HepG2 (cell line): ENCODE measurements around the gene QDPR. TPM values are rescaled to one million over a fixed set of nuclear protein-coding genes. Genes with fewer than 3 reads are reported as not detected.
A peak's percentile ranks its signal among the peaks of the same experiment; 100 is the strongest.

Experiments used
- ARNT ChIP-seq: fragments of 450-650 bp; IDR thresholded peaks from 2 replicates; pipeline ENCODE4 v1.6.1; 2017
- BORCS8-MEF2B ChIP-seq: sonication (generic); formaldehyde crosslinking; IDR thresholded peaks from 2 replicates; pipeline ENCODE4 v1.8.0; 2022; ENCODE audit warnings: mild to moderate bottlenecking, missing genetic modification reagents
- CENPX ChIP-seq: sonication (generic); formaldehyde crosslinking; IDR thresholded peaks from 2 replicates; pipeline ENCODE4 v1.9.0; 2021; ENCODE audit warnings: mild to moderate bottlenecking, missing genetic modification reagents, moderate library complexity
- DR1 ChIP-seq: sonication (generic); formaldehyde crosslinking; IDR thresholded peaks from 2 replicates; pipeline ENCODE4 v1.8.0; 2021; ENCODE audit warnings: mild to moderate bottlenecking, missing genetic modification reagents, inconsistent platforms
- FIP1L1 ChIP-seq: fragments of 200-400 bp; formaldehyde crosslinking; IDR thresholded peaks from 2 replicates; pipeline ENCODE4 v1.6.1; 2018; ENCODE audit warnings: low read depth, mild to moderate bottlenecking, low read length, moderate library complexity, borderline replicate concordance; ENCODE audit not compliant: insufficient read depth
- HINFP ChIP-seq: sonication (generic); formaldehyde crosslinking; IDR thresholded peaks from 2 replicates; pipeline ENCODE4 v1.4.0; 2020; ENCODE audit warnings: low read depth, mild to moderate bottlenecking, missing genetic modification reagents
- HOXA5 ChIP-seq: sonication (generic); formaldehyde crosslinking; IDR thresholded peaks from 2 replicates; pipeline ENCODE4 v1.4.0; 2020; ENCODE audit warnings: missing genetic modification reagents
- HOXA9 ChIP-seq: sonication (generic); formaldehyde crosslinking; IDR thresholded peaks from 2 replicates; pipeline ENCODE4 v1.8.1; 2022; ENCODE audit warnings: missing genetic modification reagents, mild to moderate bottlenecking, moderate library complexity, borderline replicate concordance
- MLX ChIP-seq: IDR thresholded peaks from 2 replicates; pipeline ENCODE4 v1.6.1; 2016
- NFATC3 ChIP-seq: sonication (generic); formaldehyde crosslinking; IDR thresholded peaks from 2 replicates; pipeline ENCODE4 v1.5.1; 2020; ENCODE audit warnings: mild to moderate bottlenecking, missing genetic modification reagents
- SRSF1 ChIP-seq: fragments of 200-400 bp; formaldehyde crosslinking; optimal IDR thresholded peaks from 2 replicates; pipeline ENCODE3; 2017; ENCODE audit warnings: mild to moderate bottlenecking, low read depth, low read length, moderate library complexity
- ZNF10 ChIP-seq: sonication (generic); formaldehyde crosslinking; IDR thresholded peaks from 2 replicates; pipeline ENCODE4 v1.4.0; 2020; ENCODE audit warnings: mild to moderate bottlenecking, low read depth, missing genetic modification reagents, borderline replicate concordance
- ZNF180 ChIP-seq: sonication (generic); formaldehyde crosslinking; IDR thresholded peaks from 2 replicates; pipeline ENCODE4 v1.4.0; 2020; ENCODE audit warnings: low read depth, missing genetic modification reagents, borderline replicate concordance
- ZNF446 ChIP-seq: sonication (generic); formaldehyde crosslinking; IDR thresholded peaks from 2 replicates; pipeline ENCODE4 v1.5.0; 2020; ENCODE audit warnings: mild to moderate bottlenecking, missing genetic modification reagents
- ZNF543 ChIP-seq: sonication (generic); formaldehyde crosslinking; IDR thresholded peaks from 2 replicates; pipeline ENCODE4 v1.4.0; 2020; ENCODE audit warnings: mild to moderate bottlenecking, missing genetic modification reagents
- ZNF558 ChIP-seq: sonication (generic); formaldehyde crosslinking; IDR thresholded peaks from 2 replicates; pipeline ENCODE4 v1.9.0; 2022; ENCODE audit warnings: mild to moderate bottlenecking, missing genetic modification reagents, borderline replicate concordance
- ZNF629 ChIP-seq: sonication (generic); formaldehyde crosslinking; conservative IDR thresholded peaks from 2 replicates; pipeline ENCODE4 v1.5.0; 2020; ENCODE audit warnings: missing genetic modification reagents
- ZSCAN9 ChIP-seq: IDR thresholded peaks from 2 replicates; pipeline ENCODE4 v1.6.1; 2016; ENCODE audit warnings: borderline replicate concordance
- polyA plus RNA-seq, 8 experiments: library from polyadenylated mRNA; depleted of rRNA in 3 of 8; stranded (reverse) in 7 of 8; unstranded in 1 of 8; fragments of >200 nt; fragmentation: Illumina TruSeq in 4 of 8; extraction: Trizol in 4 of 8; gene quantifications; 2 replicates each; pipeline versions ENCODE4 v1.2.1 to v1.2.3, GENCODE V29; 2011 to 2016; ENCODE audit warnings: low read depth in 4 of 8, missing spikeins in 1 of 8, mixed read lengths in 1 of 8; ENCODE audit not compliant: insufficient read depth in 1 of 8
- total RNA-seq, 5 experiments: library from RNA; depleted of rRNA; stranded (reverse); fragments of >200 nt; fragmentation: Illumina TruSeq; extraction: Trizol; gene quantifications; 2 replicates each; pipeline ENCODE4 v1.2.3, GENCODE V29; 2016; ENCODE audit warnings: low read depth in 1 of 5
- TF ChIP-seq, protein P1 (sequence below): sonication (generic); formaldehyde crosslinking; IDR thresholded peaks from 2 replicates; pipeline ENCODE4 v1.4.0; 2020; ENCODE audit warnings: missing genetic modification reagents, borderline replicate concordance
- TF ChIP-seq, protein P2 (sequence below): sonication (generic); formaldehyde crosslinking; IDR thresholded peaks from 2 replicates; pipeline ENCODE4 v1.8.1; 2023; ENCODE audit warnings: missing genetic modification reagents, inconsistent platforms, borderline replicate concordance
- TF ChIP-seq, protein P3 (sequence below): sonication (generic); formaldehyde crosslinking; IDR thresholded peaks from 2 replicates; pipeline ENCODE4 v1.5.0; 2020; ENCODE audit warnings: missing genetic modification reagents, mild to moderate bottlenecking, borderline replicate concordance

QDPR gene
- total and polyA plus RNA-seq, 2 of the 13 experiments (the other 11 are each of a cell fraction or from before 2014, with no cell fraction given) = 9.9 to 95.5 TPM

DNA sequence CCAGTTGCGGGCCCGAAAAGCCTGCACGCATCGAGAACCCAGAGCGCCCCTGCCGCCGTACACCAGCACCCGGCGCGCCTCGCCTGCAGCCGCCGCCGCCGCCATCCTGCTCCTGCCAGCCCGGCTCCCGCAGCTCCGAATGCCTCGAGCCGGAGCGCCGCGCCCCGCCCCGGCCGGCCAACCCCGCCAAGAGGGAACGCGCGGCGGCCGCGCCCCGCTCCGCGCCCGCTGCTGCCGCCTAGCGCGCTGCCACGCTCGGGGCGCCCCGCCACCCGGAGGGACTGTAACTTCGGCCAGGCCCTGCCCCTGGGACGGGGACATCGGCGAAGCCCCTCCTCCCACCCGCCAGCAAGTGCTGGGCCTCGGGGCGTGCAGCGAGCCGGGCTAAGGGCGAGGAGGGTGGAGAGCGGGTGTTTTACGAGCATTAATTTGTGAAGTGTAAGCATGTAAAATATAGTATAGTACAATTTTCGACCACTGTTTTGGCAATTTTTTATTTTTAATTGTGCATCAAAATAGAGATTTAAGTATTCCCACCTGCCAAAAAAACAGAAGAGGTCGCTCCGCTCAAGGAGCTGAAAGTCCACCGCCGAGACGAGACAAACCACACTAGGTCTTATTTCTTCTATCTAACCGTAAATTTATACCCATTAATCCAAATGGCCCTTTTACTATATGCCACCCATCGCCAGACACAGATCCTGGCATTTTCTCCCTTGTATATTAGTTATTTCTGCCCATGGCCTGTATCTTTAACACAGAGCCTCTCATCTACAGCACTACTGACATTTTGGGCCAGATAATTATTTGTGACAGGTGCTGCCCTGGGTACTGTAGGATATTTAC lies at the start of gene QDPR (continued):
- TF ChIP-seq ZNF180 = no peak
- no peak for TF ChIP-seq MLX (CRISPR knock-in tag)
- TF ChIP-seq NFATC3 (CRISPR knock-in tag) = no peak
- TF ChIP-seq ZNF446 (CRISPR knock-in tag) = no peak
- TF ChIP-seq FIP1L1 = no peak
- TF ChIP-seq HINFP (CRISPR knock-in tag) = no peak
- TF ChIP-seq HOXA5 (CRISPR knock-in tag) = no peak
- no peak for TF ChIP-seq DR1
- no peak for TF ChIP-seq ZNF629
- TF ChIP-seq ZNF558 (CRISPR knock-in tag) = no peak
- peak; percentile 31; the same call in 1 of the 2 replicates for TF ChIP-seq BORCS8-MEF2B (CRISPR knock-in tag)
- TF ChIP-seq ZSCAN9 (CRISPR knock-in tag) = no peak
- TF ChIP-seq SRSF1 = no peak
- TF ChIP-seq, protein P1, sequence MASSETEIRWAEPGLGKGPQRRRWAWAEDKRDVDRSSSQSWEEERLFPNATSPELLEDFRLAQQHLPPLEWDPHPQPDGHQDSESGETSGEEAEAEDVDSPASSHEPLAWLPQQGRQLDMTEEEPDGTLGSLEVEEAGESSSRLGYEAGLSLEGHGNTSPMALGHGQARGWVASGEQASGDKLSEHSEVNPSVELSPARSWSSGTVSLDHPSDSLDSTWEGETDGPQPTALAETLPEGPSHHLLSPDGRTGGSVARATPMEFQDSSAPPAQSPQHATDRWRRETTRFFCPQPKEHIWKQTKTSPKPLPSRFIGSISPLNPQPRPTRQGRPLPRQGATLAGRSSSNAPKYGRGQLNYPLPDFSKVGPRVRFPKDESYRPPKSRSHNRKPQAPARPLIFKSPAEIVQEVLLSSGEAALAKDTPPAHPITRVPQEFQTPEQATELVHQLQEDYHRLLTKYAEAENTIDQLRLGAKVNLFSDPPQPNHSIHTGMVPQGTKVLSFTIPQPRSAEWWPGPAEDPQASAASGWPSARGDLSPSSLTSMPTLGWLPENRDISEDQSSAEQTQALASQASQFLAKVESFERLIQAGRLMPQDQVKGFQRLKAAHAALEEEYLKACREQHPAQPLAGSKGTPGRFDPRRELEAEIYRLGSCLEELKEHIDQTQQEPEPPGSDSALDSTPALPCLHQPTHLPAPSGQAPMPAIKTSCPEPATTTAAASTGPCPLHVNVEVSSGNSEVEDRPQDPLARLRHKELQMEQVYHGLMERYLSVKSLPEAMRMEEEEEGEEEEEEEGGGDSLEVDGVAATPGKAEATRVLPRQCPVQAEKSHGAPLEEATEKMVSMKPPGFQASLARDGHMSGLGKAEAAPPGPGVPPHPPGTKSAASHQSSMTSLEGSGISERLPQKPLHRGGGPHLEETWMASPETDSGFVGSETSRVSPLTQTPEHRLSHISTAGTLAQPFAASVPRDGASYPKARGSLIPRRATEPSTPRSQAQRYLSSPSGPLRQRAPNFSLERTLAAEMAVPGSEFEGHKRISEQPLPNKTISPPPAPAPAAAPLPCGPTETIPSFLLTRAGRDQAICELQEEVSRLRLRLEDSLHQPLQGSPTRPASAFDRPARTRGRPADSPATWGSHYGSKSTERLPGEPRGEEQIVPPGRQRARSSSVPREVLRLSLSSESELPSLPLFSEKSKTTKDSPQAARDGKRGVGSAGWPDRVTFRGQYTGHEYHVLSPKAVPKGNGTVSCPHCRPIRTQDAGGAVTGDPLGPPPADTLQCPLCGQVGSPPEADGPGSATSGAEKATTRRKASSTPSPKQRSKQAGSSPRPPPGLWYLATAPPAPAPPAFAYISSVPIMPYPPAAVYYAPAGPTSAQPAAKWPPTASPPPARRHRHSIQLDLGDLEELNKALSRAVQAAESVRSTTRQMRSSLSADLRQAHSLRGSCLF (CRISPR knock-in tag) = no peak
- TF ChIP-seq CENPX (CRISPR knock-in tag) = no peak
- TF ChIP-seq, protein P2, sequence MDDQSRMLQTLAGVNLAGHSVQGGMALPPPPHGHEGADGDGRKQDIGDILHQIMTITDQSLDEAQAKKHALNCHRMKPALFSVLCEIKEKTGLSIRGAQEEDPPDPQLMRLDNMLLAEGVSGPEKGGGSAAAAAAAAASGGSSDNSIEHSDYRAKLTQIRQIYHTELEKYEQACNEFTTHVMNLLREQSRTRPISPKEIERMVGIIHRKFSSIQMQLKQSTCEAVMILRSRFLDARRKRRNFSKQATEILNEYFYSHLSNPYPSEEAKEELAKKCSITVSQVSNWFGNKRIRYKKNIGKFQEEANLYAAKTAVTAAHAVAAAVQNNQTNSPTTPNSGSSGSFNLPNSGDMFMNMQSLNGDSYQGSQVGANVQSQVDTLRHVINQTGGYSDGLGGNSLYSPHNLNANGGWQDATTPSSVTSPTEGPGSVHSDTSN (CRISPR knock-in tag) = no peak
- TF ChIP-seq, protein P3, sequence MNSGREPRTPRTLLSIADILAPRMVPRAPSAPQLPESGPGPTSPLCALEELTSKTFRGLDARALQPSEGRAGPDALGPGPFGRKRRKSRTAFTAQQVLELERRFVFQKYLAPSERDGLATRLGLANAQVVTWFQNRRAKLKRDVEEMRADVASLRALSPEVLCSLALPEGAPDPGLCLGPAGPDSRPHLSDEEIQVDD = no peak
- TF ChIP-seq ZNF10 (CRISPR knock-in tag) = no peak
- TF ChIP-seq ARNT = no peak
- TF ChIP-seq ZNF543 (CRISPR knock-in tag) = no peak; the same call in 1 of the 2 replicates
- no peak for TF ChIP-seq HOXA9 (CRISPR knock-in tag)
